H1 (cell line): ENCODE data around the gene SMIM1. TPM values are rescaled to one million over a fixed set of nuclear protein-coding genes. Genes with fewer than 3 reads are reported as not detected.
"Not testable (repeated sequence)": the region's sequence is repeated elsewhere in the genome, so short reads cannot be mapped to it uniquely, and the experiment has no call there.

Source experiments
- CTCF ChIA-PET: fragments of 300-600 bp; sonication (Branson Sonifier 250); formaldehyde crosslinking; loops from one replicate; lab custom pipeline; 2021; ENCODE audit not compliant: partially characterized antibody; lab: Charles Lee
- POLR2A ChIA-PET: fragments of 300-600 bp; sonication (Branson Sonifier 250); formaldehyde crosslinking; loops from one replicate; lab custom pipeline; 2021; ENCODE audit warnings: inconsistent platforms; ENCODE audit not compliant: partially characterized antibody; lab: Charles Lee
- DNase-seq, 2 experiments: peaks; one replicate each; pipeline versions ENCODE4 v3.0.0 to v3.0.0-alpha.2; 2010 to 2022; ENCODE audit warnings: low spot score in 2 of 2, low read depth in 1 of 2, mixed read lengths in 1 of 2
- FAIRE-seq: peaks from 2 replicates; lab custom pipeline; 2011; peaks lifted over from hg19 to GRCh38; lab: Jason Lieb, UNC
- H2AFZ ChIP-seq: 2 replicates; pipeline ENCODE4 v1.8.1; 2012; ENCODE audit warnings: low read length, inconsistent platforms
- H2AK5ac ChIP-seq: 2 replicates; pipeline ENCODE4 v1.6.1; 2013; ENCODE audit warnings: low read depth, low read length
- H2BK120ac ChIP-seq: replicated peaks from 2 replicates; pipeline ENCODE3; 2013; ENCODE audit warnings: low read depth, low read length, inconsistent platforms
- H2BK12ac ChIP-seq: 2 replicates; pipeline ENCODE4 v1.6.1; 2013; ENCODE audit warnings: low read depth, low read length
- H2BK15ac ChIP-seq: 2 replicates; pipeline ENCODE4 v1.6.1; 2013; ENCODE audit warnings: low read length
- H2BK20ac ChIP-seq: 2 replicates; pipeline ENCODE4 v1.6.1; 2013; ENCODE audit warnings: low read length
- H2BK5ac ChIP-seq: 2 replicates; pipeline ENCODE4 v1.6.1; 2013; ENCODE audit warnings: low read depth, low read length
- H3K14ac ChIP-seq: 2 replicates; pipeline ENCODE4 v1.6.1; 2013; ENCODE audit warnings: inconsistent platforms; ENCODE audit not compliant: insufficient read length
- H3K18ac ChIP-seq: 2 replicates; pipeline ENCODE4 v1.6.1; 2013; ENCODE audit warnings: low read length; ENCODE audit errors: extremely low read depth
- H3K23ac ChIP-seq: 2 replicates; pipeline ENCODE4 v1.6.1; 2013; ENCODE audit warnings: inconsistent platforms; ENCODE audit not compliant: insufficient read length
- H3K23me2 ChIP-seq: 2 replicates; pipeline ENCODE4 v1.6.1; 2013; ENCODE audit warnings: low read depth, low read length
- H3K27ac ChIP-seq: 2 replicates; pipeline ENCODE4 v1.6.1; 2011; ENCODE audit warnings: low read depth, low read length, inconsistent platforms
- H3K27me3 ChIP-seq, 4 experiments: replicated peaks in 1 of 4; 1 replicate in 1 of 4; 2 replicates in 3 of 4; pipeline versions ENCODE4 v1.6.1 to v1.8.1; 2011 to 2013; ENCODE audit warnings: low read length in 3 of 4, mild to moderate bottlenecking in 3 of 4, inconsistent platforms in 2 of 4, mixed read lengths in 2 of 4, moderate library complexity in 1 of 4; ENCODE audit not compliant: control insufficient read depth in 3 of 4, insufficient read depth in 3 of 4; ENCODE audit errors: extremely low read depth in 1 of 4
- H3K36me3 ChIP-seq, 4 experiments: 2 replicates each; pipeline versions ENCODE4 v1.6.1 to v1.8.1; 2011 to 2013; ENCODE audit warnings: mild to moderate bottlenecking in 4 of 4, low read length in 3 of 4, moderate library complexity in 2 of 4, control low read depth in 1 of 4, inconsistent platforms in 1 of 4; ENCODE audit not compliant: insufficient read depth in 4 of 4, control insufficient read depth in 2 of 4
- H3K4ac ChIP-seq: replicated peaks from 2 replicates; pipeline ENCODE3; 2013; ENCODE audit warnings: low read length, low read depth, mixed read lengths, inconsistent platforms; ENCODE audit not compliant: insufficient read length
- H3K4me1 ChIP-seq, 4 experiments: replicated peaks in 1 of 4; 1 replicate in 1 of 4; 2 replicates in 3 of 4; pipeline versions ENCODE4 v1.6.1 to v1.8.1; 2011 to 2013; ENCODE audit warnings: low read length in 3 of 4, inconsistent platforms in 2 of 4, mixed read lengths in 1 of 4; ENCODE audit not compliant: insufficient read depth in 4 of 4, control insufficient read depth in 3 of 4
- H3K4me2 ChIP-seq, 2 experiments: 2 replicates each; pipeline versions ENCODE4 v1.6.1 to v1.8.1; 2011 to 2013; ENCODE audit warnings: low read depth in 2 of 2, low read length in 2 of 2, control low read depth in 1 of 2, inconsistent platforms in 1 of 2, mild to moderate bottlenecking in 1 of 2; ENCODE audit not compliant: insufficient read depth in 1 of 2
- H3K4me3 ChIP-seq, 4 experiments: fragments of 200-600, 300-600 bp in 1 of 4; sonication (generic), shearing (Covaris generic), sonication (Bioruptor Twin) in 1 of 4; 2 replicates each; pipeline versions ENCODE4 v1.5.1 to v1.8.1; 2011 to 2016; ENCODE audit warnings: low read length in 4 of 4, low read depth in 3 of 4, control low read depth in 2 of 4, inconsistent platforms in 2 of 4, mild to moderate bottlenecking in 2 of 4, mixed read lengths in 1 of 4, moderate library complexity in 1 of 4; ENCODE audit not compliant: insufficient read depth in 2 of 4; ENCODE audit errors: extremely low read depth in 1 of 4
- H3K56ac ChIP-seq: replicated peaks from 2 replicates; pipeline ENCODE3; 2013; ENCODE audit warnings: low read depth, mild to moderate bottlenecking, mixed read lengths, low read length, inconsistent platforms; ENCODE audit not compliant: insufficient read length
- H3K79me1 ChIP-seq: 2 replicates; pipeline ENCODE4 v1.6.1; 2013; ENCODE audit warnings: low read depth, low read length, control low read depth
- H3K79me2 ChIP-seq, 2 experiments: 2 replicates each; pipeline versions ENCODE4 v1.6.1 to v1.8.1; 2012 to 2013; ENCODE audit warnings: low read length in 2 of 2, mild to moderate bottlenecking in 2 of 2, inconsistent platforms in 1 of 2; ENCODE audit not compliant: insufficient read depth in 2 of 2, control insufficient read depth in 1 of 2
- H3K9ac ChIP-seq, 4 experiments: replicated peaks in 1 of 4; 1 replicate in 1 of 4; 2 replicates in 3 of 4; pipeline versions ENCODE4 v1.6.1 to v1.8.1; 2011 to 2013; ENCODE audit warnings: low read depth in 3 of 4, low read length in 3 of 4, control low read depth in 2 of 4, mild to moderate bottlenecking in 2 of 4, moderate library complexity in 2 of 4, inconsistent platforms in 1 of 4; ENCODE audit errors: extremely low read depth in 1 of 4
- H3K9me3 ChIP-seq, 2 experiments: 2 replicates each; pipeline versions ENCODE4 v1.6.1 to v1.8.1; 2012 to 2013; ENCODE audit warnings: mild to moderate bottlenecking in 2 of 2, moderate library complexity in 2 of 2, control low read depth in 1 of 2, inconsistent platforms in 1 of 2, low read depth in 1 of 2, low read length in 1 of 2, mixed read lengths in 1 of 2; ENCODE audit not compliant: insufficient read depth in 2 of 2
- H4K20me1 ChIP-seq, 2 experiments: replicated peaks in 1 of 2; 2 replicates each; pipeline versions ENCODE3 to v1.8.1; 2011 to 2013; ENCODE audit warnings: inconsistent platforms in 2 of 2, low read length in 2 of 2, mild to moderate bottlenecking in 1 of 2; ENCODE audit not compliant: insufficient read depth in 2 of 2, control insufficient read depth in 1 of 2
- H4K5ac ChIP-seq: 2 replicates; pipeline ENCODE4 v1.6.1; 2013; ENCODE audit warnings: low read length, low read depth, mixed read lengths, inconsistent platforms; ENCODE audit not compliant: insufficient read length
- H4K8ac ChIP-seq: 2 replicates; pipeline ENCODE4 v1.8.0; 2013; ENCODE audit warnings: mild to moderate bottlenecking, moderate library complexity, low read length, inconsistent platforms; ENCODE audit not compliant: insufficient read depth; ENCODE audit errors: extremely low read depth
- H4K91ac ChIP-seq: replicated peaks from 2 replicates; pipeline ENCODE3; 2013; ENCODE audit warnings: low read length, mixed read lengths, inconsistent platforms; ENCODE audit not compliant: insufficient read length
- CTCF ChIP-seq, 3 experiments: IDR thresholded peaks; 1 replicate in 2 of 3; 2 replicates in 1 of 3; pipeline versions ENCODE4 v1.5.1 to v1.6.1; 2011; ENCODE audit warnings: low read length in 3 of 3, mild to moderate bottlenecking in 3 of 3, inconsistent platforms in 2 of 3, low read depth in 1 of 3, moderate library complexity in 1 of 3; ENCODE audit not compliant: insufficient read depth in 1 of 3; ENCODE audit errors: control extremely low read depth in 1 of 3
- RAD21 ChIP-seq, 2 experiments: IDR thresholded peaks in 1 of 2; conservative IDR thresholded peaks in 1 of 2; 2 replicates each; pipeline ENCODE4 v1.6.1; 2011; ENCODE audit warnings: low read depth in 2 of 2, low read length in 2 of 2, improper control_type of control experiment in 1 of 2, inconsistent platforms in 1 of 2, mild to moderate bottlenecking in 1 of 2, moderate library complexity in 1 of 2
- SIN3A ChIP-seq, 2 experiments: IDR thresholded peaks in 1 of 2; conservative IDR thresholded peaks in 1 of 2; 2 replicates each; pipeline ENCODE4 v1.6.1; 2011 to 2012; ENCODE audit warnings: low read length in 2 of 2, improper control_type of control experiment in 1 of 2, low read depth in 1 of 2, mild to moderate bottlenecking in 1 of 2
- YY1 ChIP-seq: IDR thresholded peaks from 2 replicates; pipeline ENCODE4 v1.6.1; 2011; ENCODE audit warnings: low read depth, mild to moderate bottlenecking, low read length
- WGBS, 2 experiments: shearing (Covaris generic) in 1 of 2; methylation state at CpG; one replicate each; pipeline versions ENCODE4 v1.1.6 to v1.1.7; 2013 to 2015; ENCODE audit warnings: low lambda C conversion rate in 2 of 2, mixed read lengths in 2 of 2, inconsistent platforms in 1 of 2, low coverage in 1 of 2, missing lambda C conversion rate in 1 of 2; ENCODE audit not compliant: insufficient replicate concordance in 2 of 2, insufficient coverage in 1 of 2, insufficient read length in 1 of 2; ENCODE audit errors: extremely low coverage in 1 of 2, missing lambda C conversion rate in 1 of 2; 5-methylcytosine and 5-hydroxymethylcytosine counted together
- polyA plus RNA-seq, 7 experiments: library from polyadenylated mRNA; depleted of rRNA in 3 of 7; stranded (reverse) in 5 of 7; unstranded in 2 of 7; fragments of >200 nt in 5 of 7; fragments of 200-250 nt in 2 of 7; gene quantifications; 1 replicate in 5 of 7; 2 replicates in 1 of 7; 4 replicates in 1 of 7; pipeline versions ENCODE4 v1.2.1 to v1.2.3, GENCODE V29; 2011 to 2013; ENCODE audit warnings: missing spikeins in 2 of 7, mixed read lengths in 2 of 7
- total RNA-seq: library from RNA; stranded (reverse); fragmentation: NEBNext Ultra II Directional; extraction: Animal tissue kit (Norgen Biotek cat#: 25700); gene quantifications from 2 replicates; pipeline ENCODE4 v1.2.1, GENCODE V29; 2021

The SMIM1 gene
- total and polyA plus RNA-seq, 2 of the 8 experiments (the other 6 are each of a cell fraction or from before 2014, with no cell fraction given) = 7.7 to 9.7 TPM

- H3K79me2 ChIP-seq = not testable (repeated sequence)
- TF ChIP-seq RAD21 (IDR thresholded peaks at IDR 0.05 in 1 of 2, conservative IDR thresholded peaks at IDR 0.05 in 1 of 2; ENCODE audit: low read depth in 2 of 2, low read length in 2 of 2) (peak; percentile 95 to 96), YY1 (peak; percentile 35; the same call in 1 of the 2 replicates), SIN3A (conservative IDR thresholded peaks at IDR 0.05 in 1 of 2, IDR thresholded peaks at IDR 0.05 in 1 of 2; ENCODE audit: low read depth in 1 of 2, low read length in 2 of 2) (0 out of 4 replicates have a peak, but pooled peaks of 1 of the 2 experiments have one; percentile 41), CTCF (IDR thresholded peaks at IDR 0.05; ENCODE audit: control extremely low read depth in 1 of 3, insufficient read depth in 1 of 3, low read depth in 1 of 3, low read length in 3 of 3) (peak in 2 of 3 experiments; percentile 93 to 96; a peak in 3 of 4 replicates)
- TF ChIP-seq, all 59 proteins: peak for 4; not testable (repeated sequence) for 55
- H4K5ac ChIP-seq, H3K9me3 ChIP-seq, H2BK120ac ChIP-seq, H2BK20ac ChIP-seq, H3K18ac ChIP-seq, H3K23ac ChIP-seq, H2BK15ac ChIP-seq, H3K9ac ChIP-seq, H2AK5ac ChIP-seq, H2BK12ac ChIP-seq, H3K4me3 ChIP-seq, H3K36me3 ChIP-seq, H3K27me3 ChIP-seq, H3K79me1 ChIP-seq, H3K4me2 ChIP-seq, H3K4ac ChIP-seq, H3K14ac ChIP-seq, H3K27ac ChIP-seq, H2BK5ac ChIP-seq, H4K91ac ChIP-seq, H4K8ac ChIP-seq, H3K4me1 ChIP-seq, H3K56ac ChIP-seq, H4K20me1 ChIP-seq, H2AFZ ChIP-seq: not testable (repeated sequence)
- DNase-seq (peak; percentile 62 to 95), FAIRE-seq (peak; percentile 48)
- 44% methylated on average over 18 of the region's 18 CpGs; no CpG with 5 or more reads in 1 of the 2 experiments for WGBS, 2 experiments
- ChIA-PET POLR2A (interaction anchor here (0.7 to 1.6 kb wide), 3 partner anchors 9 to 114 kb away, joined by 3 to 7 read pairs (median 5); no protein-coding TSS in a partner anchor), CTCF (interaction anchor here (0.6 to 2.9 kb wide), 56 partner anchors 9 to 1914 kb away, joined by 3 to 49 read pairs (median 4); partner anchors contain the start of genes CCDC27 and TP73)
- peaks cover 15% of the 10 kb centered on the region; the same call in 1 of the 2 replicates for H3K23me2 ChIP-seq
Measured at GRCh38 chr1:3724416-3725030, 48.0 kb upstream of the SMIM1 start.
